ENCODE results near the gene EYS.

EYS gene

DNA sequence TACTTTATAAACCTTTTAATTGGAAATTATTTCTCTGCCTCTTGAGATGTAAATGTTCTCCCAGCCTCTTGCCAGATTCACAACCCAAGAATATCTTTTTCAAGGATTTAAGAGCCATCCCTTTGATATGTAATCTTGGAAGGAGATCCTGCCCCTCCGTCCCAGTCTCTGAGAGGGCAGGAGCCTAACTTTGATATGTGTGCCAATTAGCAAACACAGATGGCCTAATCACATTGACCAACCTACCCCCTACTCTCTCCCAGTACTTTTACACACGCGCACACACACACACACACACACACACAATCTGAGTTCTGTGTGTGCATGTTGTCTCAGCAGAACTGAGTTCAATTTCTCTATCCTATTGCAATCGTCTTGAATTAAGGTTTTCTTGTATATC lies 1447.7 kb downstream of the EYS start:
- Histone ChIP-seq H3K27me3 (ENCODE audit: insufficient read depth, low read depth) (no peaks in the 10 kb centered on the region), H3K4me2 (no peak overlapping the region), H4K20me1 (ENCODE audit: insufficient read depth) (no peaks in the 10 kb centered on the region), H3K36me3 (ENCODE audit: insufficient read depth) (no peaks in the 10 kb centered on the region), H2AFZ (ENCODE audit: low read depth) (no peak overlapping the region), H3K4me3 (IDR thresholded peaks at IDR 0.05; ENCODE audit: insufficient read depth, low read depth, low read length) (no peak overlapping the region), H3K9ac (no peak overlapping the region), H3K4me1 (ENCODE audit: low read depth, poor library complexity, severe bottlenecking) (peaks cover 24% of the 10 kb centered on the region), H3K27ac (no peak overlapping the region), H3K79me2 (ENCODE audit: insufficient read depth, low read depth) (no peaks in the 10 kb centered on the region)
- TF ChIP-seq, protein P1, sequence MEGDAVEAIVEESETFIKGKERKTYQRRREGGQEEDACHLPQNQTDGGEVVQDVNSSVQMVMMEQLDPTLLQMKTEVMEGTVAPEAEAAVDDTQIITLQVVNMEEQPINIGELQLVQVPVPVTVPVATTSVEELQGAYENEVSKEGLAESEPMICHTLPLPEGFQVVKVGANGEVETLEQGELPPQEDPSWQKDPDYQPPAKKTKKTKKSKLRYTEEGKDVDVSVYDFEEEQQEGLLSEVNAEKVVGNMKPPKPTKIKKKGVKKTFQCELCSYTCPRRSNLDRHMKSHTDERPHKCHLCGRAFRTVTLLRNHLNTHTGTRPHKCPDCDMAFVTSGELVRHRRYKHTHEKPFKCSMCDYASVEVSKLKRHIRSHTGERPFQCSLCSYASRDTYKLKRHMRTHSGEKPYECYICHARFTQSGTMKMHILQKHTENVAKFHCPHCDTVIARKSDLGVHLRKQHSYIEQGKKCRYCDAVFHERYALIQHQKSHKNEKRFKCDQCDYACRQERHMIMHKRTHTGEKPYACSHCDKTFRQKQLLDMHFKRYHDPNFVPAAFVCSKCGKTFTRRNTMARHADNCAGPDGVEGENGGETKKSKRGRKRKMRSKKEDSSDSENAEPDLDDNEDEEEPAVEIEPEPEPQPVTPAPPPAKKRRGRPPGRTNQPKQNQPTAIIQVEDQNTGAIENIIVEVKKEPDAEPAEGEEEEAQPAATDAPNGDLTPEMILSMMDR (conservative IDR thresholded peaks at IDR 0.05; ENCODE audit: low read depth, low read length): no peak

DNA sequence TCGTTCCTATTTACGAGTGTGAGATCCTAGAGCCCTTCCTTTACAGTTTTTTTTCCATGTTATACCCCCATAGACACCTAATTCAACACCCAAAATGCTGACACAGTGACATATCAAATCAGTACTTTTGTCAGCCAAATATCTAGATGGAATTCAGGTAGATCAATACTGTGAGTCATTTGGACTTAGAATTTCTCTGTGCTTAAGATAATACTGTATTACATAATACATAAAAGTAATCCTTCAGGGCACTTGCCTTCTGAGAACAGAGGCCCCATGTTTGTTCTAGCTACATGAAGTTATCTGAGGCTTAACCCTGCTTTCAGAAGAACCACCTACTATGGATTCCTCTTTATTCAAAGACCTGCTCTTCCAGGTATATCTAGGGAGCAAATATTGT lies 1448.3 kb downstream of the EYS start:
- Histone ChIP-seq H3K4me1 (ENCODE audit: low read depth, poor library complexity, severe bottlenecking) (peaks cover 17% of the 10 kb centered on the region), H2AFZ (ENCODE audit: low read depth) (no peak overlapping the region), H3K27ac (no peak overlapping the region), H3K4me3 (IDR thresholded peaks at IDR 0.05; ENCODE audit: insufficient read depth, low read depth, low read length) (no peak overlapping the region), H4K20me1 (ENCODE audit: insufficient read depth) (no peaks in the 10 kb centered on the region), H3K79me2 (ENCODE audit: insufficient read depth, low read depth) (no peaks in the 10 kb centered on the region), H3K36me3 (ENCODE audit: insufficient read depth) (no peaks in the 10 kb centered on the region), H3K4me2 (no peak overlapping the region), H3K27me3 (ENCODE audit: insufficient read depth, low read depth) (no peaks in the 10 kb centered on the region), H3K9ac (no peak overlapping the region)
- TF ChIP-seq, protein P1 (conservative IDR thresholded peaks at IDR 0.05; ENCODE audit: low read depth, low read length): no peak

DNA sequence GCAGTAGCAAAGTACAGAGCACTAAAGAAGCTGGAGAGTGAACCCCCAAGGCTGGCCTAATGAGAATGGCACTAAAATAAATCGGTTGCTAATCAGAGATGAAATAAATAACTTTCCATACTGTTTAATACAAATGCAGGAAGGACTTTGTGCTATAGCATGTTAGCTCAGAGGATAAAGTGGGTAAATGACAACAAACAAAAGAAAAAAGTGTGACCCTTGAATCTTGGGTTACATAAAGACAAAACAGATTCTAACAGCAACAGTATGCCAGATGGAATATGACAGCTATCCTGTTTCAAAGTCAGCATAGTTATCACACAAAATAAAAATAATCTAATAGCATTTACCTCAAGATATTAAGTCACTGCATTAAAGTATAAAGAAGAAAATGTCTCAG lies 1448.7 kb downstream of the EYS start:
- Histone ChIP-seq H3K36me3 (ENCODE audit: insufficient read depth) (no peaks in the 10 kb centered on the region), H3K4me3 (IDR thresholded peaks at IDR 0.05; ENCODE audit: insufficient read depth, low read depth, low read length) (no peak overlapping the region), H3K79me2 (ENCODE audit: insufficient read depth, low read depth) (no peaks in the 10 kb centered on the region), H3K4me2 (no peak overlapping the region), H3K27ac (no peak overlapping the region), H3K9ac (no peak overlapping the region), H4K20me1 (ENCODE audit: insufficient read depth) (no peaks in the 10 kb centered on the region), H2AFZ (ENCODE audit: low read depth) (no peak overlapping the region), H3K4me1 (ENCODE audit: low read depth, poor library complexity, severe bottlenecking) (peaks cover 14% of the 10 kb centered on the region), H3K27me3 (ENCODE audit: insufficient read depth, low read depth) (no peaks in the 10 kb centered on the region)
- TF ChIP-seq, protein P1 (conservative IDR thresholded peaks at IDR 0.05; ENCODE audit: low read depth, low read length): no peak

DNA sequence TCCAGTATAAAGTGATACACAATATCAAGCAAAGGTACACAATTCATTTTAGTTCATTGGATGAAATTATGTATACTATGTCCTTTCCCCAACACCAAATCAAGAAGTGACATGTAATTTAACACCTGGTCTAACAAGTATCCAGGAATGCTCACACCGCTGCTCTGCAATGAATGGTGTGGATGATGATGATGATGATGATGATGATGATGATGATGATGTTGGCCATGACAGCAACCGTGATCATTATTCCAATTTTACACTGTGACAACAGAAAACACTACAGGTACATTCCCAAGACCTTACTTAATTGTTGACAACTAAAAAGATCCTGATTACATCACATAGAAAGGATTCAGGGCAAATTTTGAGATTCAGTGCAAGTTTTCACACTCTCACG lies 1449.4 kb downstream of the EYS start:
- H3K27me3 ChIP-seq (ENCODE audit: insufficient read depth, low read depth): no peaks in the 10 kb centered on the region
- no peak overlapping the region for H2AFZ ChIP-seq (ENCODE audit: low read depth)
- no peaks in the 10 kb centered on the region for H3K36me3 ChIP-seq (ENCODE audit: insufficient read depth)
- no peak overlapping the region for H3K27ac ChIP-seq
- H3K9ac ChIP-seq: no peak overlapping the region
- H3K4me1 ChIP-seq (ENCODE audit: low read depth, poor library complexity, severe bottlenecking): peaks cover 10% of the 10 kb centered on the region
- H3K79me2 ChIP-seq (ENCODE audit: insufficient read depth, low read depth): no peaks in the 10 kb centered on the region
- TF ChIP-seq, protein P1 (conservative IDR thresholded peaks at IDR 0.05; ENCODE audit: low read depth, low read length): no peak
- no peak overlapping the region for H3K4me3 ChIP-seq (IDR thresholded peaks at IDR 0.05; ENCODE audit: insufficient read depth, low read depth, low read length)
- H4K20me1 ChIP-seq (ENCODE audit: insufficient read depth): no peaks in the 10 kb centered on the region
- no peak overlapping the region for H3K4me2 ChIP-seq
